ENCODE results near the gene TMEM131. TPM values are rescaled to one million over a fixed set of nuclear protein-coding genes. Genes with fewer than 3 reads are reported as not detected.
A peak's percentile ranks its signal among the peaks of the same experiment; 100 is the strongest.
"Not testable (repeated sequence)": the region's sequence is repeated elsewhere in the genome, so short reads cannot be mapped to it uniquely, and the experiment has no call there.

Gene TMEM131
- total and polyA plus RNA-seq, 12 donors, result 8.2 to 34.3 (median 30.0) TPM

- Histone ChIP-seq H3K27me3 (peaks cover 0 to 53% (median 0%) of the 10 kb centered on the region in 7 donors), H3K27ac (no peak overlapping the region), H3K36me3 (no peaks in the 10 kb centered on the region), H3K4me3 (peak overlapping the region in 3 of 10 donors; percentile 1 to 10 (median 5)), H3K4me1 (peaks cover 0 to 37% (median 9%) of the 10 kb centered on the region in 9 donors), H3K9me3 (no peaks in the 10 kb centered on the region)
- TF ChIP-seq CTCF (IDR thresholded peaks at IDR 0.05), result no peak
- WGBS, 2 donors, result 57% methylated on average over 5 of the region's 5 CpGs
- intact Hi-C loops (cut with DNase I), result no loop called here
- ATAC-seq (peak in 2 of 8 donors; percentile 62 to 63), DNase-seq (no peak)
Observed at GRCh38 chr2:98026292-98026691, 30.5 kb upstream of the TMEM131 start.

- Histone ChIP-seq H3K36me3 (no peaks in the 10 kb centered on the region), H3K27ac (no peak overlapping the region), H3K9me3 (no peaks in the 10 kb centered on the region), H3K4me3 (no peak overlapping the region), H3K4me1 (peaks cover 0 to 35% (median 12%) of the 10 kb centered on the region in 9 donors), H3K27me3 (peaks cover 0 to 52% (median 0%) of the 10 kb centered on the region in 7 donors)
- DNase-seq (no peak), ATAC-seq (no peak)
- intact Hi-C loops (cut with DNase I), result no loop called here
- TF ChIP-seq CTCF (IDR thresholded peaks at IDR 0.05), result no peak
Observed at GRCh38 chr2:98025481-98026037, 29.8 kb upstream of the TMEM131 start.

- peaks cover 0 to 20% (median 11%) of the 10 kb centered on the region in 9 donors for H3K4me1 ChIP-seq
- H3K36me3 ChIP-seq; H3K9me3 ChIP-seq; H3K27ac ChIP-seq; intact Hi-C loops (cut with DNase I); ATAC-seq; H3K4me3 ChIP-seq; DNase-seq: not testable (repeated sequence)
- H3K27me3 ChIP-seq, result peaks cover 0 to 25% (median 0%) of the 10 kb centered on the region in 7 donors
- 92 to 93% methylated on average over 3 of the region's 3 CpGs for WGBS, 2 donors
Observed at GRCh38 chr2:98022067-98022466, 26.3 kb upstream of the TMEM131 start.

GRCh38 chr2:98020992-98021713 is 25.4 kb upstream of the TMEM131 start:
- no peak for DNase-seq
- H3K4me3 ChIP-seq, result no peak overlapping the region
- ATAC-seq, result peak in 3 of 8 donors; percentile 12 to 52 (median 49)
- no peaks in the 10 kb centered on the region for H3K36me3 ChIP-seq
- intact Hi-C loops (cut with DNase I), result no loop called here
- H3K9me3 ChIP-seq, result peaks cover 0 to 5% (median 0%) of the 10 kb centered on the region in 11 donors
- H3K27ac ChIP-seq, result peak overlapping the region in 1 of 10 donors; percentile 26
- TF ChIP-seq CTCF (IDR thresholded peaks at IDR 0.05), result no peak
- 71 to 78% methylated on average over 11 of the region's 11 CpGs for WGBS, 2 donors
- peaks cover 0 to 11% (median 4%) of the 10 kb centered on the region in 9 donors for H3K4me1 ChIP-seq
- peaks cover 0 to 25% (median 0%) of the 10 kb centered on the region in 7 donors for H3K27me3 ChIP-seq

GRCh38 chr2:98020516-98020915 is 24.8 kb upstream of the TMEM131 start:
- DNase-seq (no peak), ATAC-seq (no peak)

More at GRCh38 chr2:98020516-98020915, 24.8 kb upstream of the TMEM131 start:
- 93 to 95% methylated on average over 6 of the region's 6 CpGs for WGBS, 2 donors
- TF ChIP-seq CTCF (IDR thresholded peaks at IDR 0.05), result no peak
- no peak overlapping the region for H3K4me3 ChIP-seq
- H3K27me3 ChIP-seq, result peaks cover 0 to 19% (median 0%) of the 10 kb centered on the region in 7 donors
- intact Hi-C loops (cut with DNase I), result no loop called here
- H3K4me1 ChIP-seq, result peaks cover 0 to 7% (median 0%) of the 10 kb centered on the region in 9 donors
- no peaks in the 10 kb centered on the region for H3K36me3 ChIP-seq
- H3K9me3 ChIP-seq, result peaks cover 0 to 5% (median 0%) of the 10 kb centered on the region in 11 donors
- no peak overlapping the region for H3K27ac ChIP-seq

Measured in heart right ventricle (tissue), 16 donors.